Measurements from ENCODE around the gene KRTAP11-1.

The KRTAP11-1 gene, protein sequence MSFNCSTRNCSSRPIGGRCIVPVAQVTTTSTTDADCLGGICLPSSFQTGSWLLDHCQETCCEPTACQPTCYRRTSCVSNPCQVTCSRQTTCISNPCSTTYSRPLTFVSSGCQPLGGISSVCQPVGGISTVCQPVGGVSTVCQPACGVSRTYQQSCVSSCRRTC

DNA sequence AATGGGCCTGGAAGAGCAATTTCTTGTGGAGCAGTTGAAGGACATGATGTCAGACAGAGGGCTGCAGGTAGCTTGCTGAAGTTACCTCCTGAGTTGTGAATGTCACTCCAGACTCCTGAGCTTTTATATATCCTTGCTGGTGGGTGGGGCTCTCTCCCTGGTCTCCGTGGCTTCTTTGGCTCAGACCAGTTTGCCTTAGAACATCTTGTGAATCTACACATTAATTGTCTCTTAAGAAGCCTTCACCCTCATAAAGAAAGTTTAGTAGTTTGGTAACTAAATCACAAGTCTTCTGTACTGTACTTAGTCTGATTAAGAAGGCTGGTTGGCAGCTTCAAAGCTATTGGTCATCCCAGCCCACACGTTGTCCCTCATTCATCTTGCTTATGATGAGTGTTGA, at the start of gene KRTAP11-1:
TSS of gene KRTAP11-1 (minus strand) at position 101 of the 400 bp plus-strand sequence. CDS start at position 45, 56 bp downstream.
- no peak for DNase-seq (ENCODE audit: low read depth in 3 of 3)

DNA sequence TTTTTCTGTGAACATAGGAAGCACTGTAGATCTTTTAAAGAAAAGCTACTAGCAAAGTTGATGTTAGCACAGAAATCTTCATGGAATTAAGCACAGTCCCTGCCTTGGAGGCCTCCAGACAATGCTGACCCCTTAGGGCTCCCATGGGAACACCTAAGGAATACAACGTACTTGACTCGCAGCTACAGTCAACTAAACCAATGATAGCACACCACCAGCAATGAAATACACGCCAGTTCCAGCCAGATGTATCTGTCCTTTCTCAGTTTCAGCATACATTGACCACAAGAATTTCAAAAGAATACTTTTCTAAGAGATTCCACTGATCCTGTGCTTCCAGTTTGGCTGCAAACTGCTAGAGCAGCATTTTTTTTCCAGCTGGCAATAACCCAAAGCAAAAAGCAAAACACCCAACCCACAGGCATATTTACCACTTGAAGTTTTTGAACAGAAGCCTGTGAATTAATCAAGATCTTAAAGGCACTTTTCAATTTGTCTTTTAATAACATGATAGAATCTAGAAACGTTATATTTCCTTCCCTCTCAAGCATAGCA, 42.8 kb upstream of the KRTAP11-1 start:
- DNase-seq (ENCODE audit: low read depth in 3 of 3): no peak

DNA sequence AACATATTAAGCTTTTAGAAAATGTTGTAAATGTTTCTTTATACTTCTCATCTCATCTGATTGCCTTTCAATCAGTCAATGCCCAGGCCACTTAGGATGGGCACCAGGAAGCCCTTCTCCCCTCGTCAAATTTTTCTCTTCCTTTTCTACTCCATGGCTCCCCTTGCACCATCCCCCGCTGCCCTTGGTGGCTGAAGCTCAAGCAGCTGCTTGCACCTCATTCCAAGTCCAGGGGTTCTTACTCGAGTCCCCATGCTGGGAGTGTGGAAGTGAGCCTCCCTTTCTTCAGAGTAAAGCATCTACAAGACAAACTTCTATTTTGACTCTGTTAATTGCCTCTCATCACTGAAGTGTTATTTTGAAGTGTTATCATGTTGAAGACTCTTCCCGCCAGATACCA, 39.7 kb upstream of the KRTAP11-1 start:
- no peak for DNase-seq (ENCODE audit: low read depth in 3 of 3)

DNA sequence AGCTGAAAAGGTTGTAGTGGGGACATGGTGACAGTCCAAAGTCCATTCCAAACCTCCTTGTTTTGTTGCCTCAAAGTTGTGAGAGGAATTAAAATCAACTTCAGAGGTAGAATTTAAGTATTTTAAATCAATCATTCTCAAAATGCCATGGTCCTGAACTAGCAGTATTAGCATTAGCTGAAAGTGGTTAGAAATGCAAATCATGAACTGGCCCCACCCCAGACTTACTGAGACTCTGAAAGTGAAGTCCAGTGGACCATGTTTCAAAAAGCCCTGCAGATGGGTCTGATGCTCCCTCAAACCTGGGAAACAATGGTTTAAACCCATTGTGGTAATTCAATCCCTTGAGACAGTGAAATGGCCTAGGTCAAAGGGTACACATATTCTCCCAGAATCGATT, 36.2 kb upstream of the KRTAP11-1 start:
- no peak for DNase-seq (ENCODE audit: low read depth in 3 of 3)

DNA sequence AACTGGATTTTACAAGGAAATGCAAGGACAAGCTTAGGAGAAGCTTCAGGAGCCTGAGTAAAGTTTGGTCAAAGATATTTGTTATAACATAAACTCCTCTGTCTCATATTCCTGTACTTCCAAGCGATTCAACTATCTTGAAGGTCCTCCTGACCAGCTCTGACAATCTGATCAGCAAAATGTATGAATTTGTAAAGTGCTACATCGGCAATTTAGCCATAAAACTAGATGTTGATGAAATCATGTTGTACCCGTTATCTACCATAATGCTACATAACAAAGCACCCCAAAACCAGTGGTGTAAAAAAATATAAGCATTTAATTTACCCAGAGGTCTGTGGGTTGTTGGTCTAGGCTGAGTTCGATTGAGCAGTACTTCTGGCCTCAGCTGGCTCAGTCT, 19.5 kb upstream of the KRTAP11-1 start:
- DNase-seq (ENCODE audit: low read depth in 3 of 3): no peak

DNA sequence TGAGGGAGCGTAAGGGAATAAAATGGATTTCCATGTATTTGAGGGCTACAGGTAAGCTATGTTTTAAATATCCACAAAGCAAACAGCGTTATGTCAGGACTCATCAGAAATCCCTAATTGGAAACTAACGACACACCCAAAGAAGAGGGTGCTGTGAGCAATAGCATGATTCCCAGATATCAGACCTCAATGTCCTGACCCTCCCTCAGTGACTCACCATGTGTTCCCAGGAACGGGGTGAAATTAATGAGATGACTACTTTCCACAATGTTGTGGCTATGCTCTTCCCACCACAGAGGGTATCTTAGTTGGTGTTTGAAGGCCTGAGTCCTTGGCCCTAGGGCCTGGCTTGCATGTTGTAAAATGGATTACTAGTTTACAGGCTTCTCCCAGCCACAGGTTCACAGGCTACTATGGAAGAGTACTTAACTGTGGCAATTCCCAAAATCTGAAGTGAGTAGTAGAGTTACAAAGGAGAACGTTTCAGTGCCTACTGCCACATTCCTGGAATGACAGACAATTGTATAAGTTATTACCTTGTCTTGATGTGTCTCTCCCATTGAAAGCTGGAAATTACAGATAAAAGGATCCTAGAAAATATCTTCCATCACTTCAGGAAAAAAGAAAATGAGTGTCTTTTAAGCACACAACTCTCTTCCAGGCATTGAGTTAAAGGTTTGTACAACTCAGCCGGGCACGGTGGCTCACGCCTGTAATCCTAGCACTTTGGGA, 1.7 kb upstream of the KRTAP11-1 start:
- DNase-seq (ENCODE audit: low read depth in 3 of 3): no peak

DNA sequence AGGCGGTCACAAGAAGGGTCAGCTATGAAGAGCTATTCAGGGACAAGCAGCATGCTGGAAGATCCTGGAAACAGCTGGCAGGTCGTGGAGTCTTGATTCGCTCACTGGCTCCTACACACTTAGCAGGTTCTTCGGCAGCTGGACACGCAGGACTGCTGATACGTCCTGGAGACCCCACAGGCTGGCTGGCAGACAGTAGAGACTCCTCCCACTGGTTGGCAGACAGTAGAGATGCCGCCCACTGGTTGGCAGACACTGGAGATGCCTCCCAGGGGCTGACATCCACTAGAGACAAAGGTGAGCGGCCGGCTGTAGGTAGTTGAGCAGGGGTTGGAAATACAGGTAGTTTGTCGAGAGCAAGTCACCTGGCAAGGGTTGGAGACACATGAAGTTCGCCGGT, 466 bp downstream of the KRTAP11-1 start:
- DNase-seq (ENCODE audit: low read depth in 3 of 3): no peak

DNA sequence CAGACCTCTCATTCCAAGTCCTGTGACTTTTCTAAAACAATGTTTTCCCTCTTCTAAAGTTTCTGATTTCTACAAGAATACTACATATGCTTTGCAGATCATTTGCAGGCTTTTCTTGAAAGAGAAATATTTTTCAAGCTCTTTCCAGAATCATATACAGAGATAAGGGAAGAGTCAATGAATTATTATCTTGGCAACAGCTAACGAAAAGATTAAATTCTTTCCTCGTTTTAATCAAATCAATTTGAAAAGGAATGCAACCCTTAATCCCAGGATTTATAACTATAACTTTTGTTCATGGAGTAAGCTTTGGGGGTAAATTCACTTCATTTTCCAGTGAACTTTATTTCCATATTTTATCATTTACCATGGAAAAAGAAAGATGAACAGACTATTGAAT, 6.9 kb downstream of the KRTAP11-1 start:
- DNase-seq (ENCODE audit: low read depth in 3 of 3): no peak

DNA sequence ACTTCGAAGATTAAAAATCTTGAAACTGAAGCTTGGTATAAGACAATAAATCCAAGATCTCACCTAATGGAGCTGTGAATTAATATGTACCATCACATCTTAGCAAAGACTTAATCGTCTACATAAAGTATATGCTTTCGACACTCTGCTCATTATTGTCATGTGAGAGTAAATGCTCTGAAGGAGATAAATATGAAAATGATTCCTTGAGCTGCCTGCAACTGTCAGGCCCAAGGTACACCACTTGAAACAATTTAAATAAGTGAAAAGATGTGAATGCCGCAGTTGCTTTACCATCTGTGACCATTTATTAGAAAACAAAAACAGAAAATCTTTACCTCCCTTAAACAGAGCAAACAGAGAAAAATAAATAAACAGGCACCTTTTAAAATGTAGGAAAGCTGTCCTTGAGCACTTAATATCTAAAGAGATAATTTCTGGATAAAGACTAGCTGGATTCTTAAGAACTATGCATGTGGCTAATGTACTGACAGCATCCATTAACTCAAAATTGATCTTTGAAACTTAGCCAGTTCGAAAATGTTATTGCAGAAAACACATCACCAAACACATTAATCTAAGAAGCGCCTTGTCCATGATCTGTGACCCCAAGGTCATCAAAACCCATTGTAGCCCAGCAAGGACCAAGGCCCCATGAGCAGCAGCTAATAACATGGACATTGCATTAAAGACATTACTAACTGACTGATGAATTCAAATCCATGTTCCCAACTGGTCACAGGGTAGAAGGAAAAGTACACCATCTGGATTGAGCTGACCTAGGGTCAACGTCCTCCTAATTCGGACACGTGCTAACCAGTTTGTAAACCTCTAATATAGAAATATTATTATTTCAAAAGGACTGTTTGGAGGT, 33.5 kb downstream of the KRTAP11-1 start:
- DNase-seq (ENCODE audit: low read depth in 3 of 3): no peak

DNA sequence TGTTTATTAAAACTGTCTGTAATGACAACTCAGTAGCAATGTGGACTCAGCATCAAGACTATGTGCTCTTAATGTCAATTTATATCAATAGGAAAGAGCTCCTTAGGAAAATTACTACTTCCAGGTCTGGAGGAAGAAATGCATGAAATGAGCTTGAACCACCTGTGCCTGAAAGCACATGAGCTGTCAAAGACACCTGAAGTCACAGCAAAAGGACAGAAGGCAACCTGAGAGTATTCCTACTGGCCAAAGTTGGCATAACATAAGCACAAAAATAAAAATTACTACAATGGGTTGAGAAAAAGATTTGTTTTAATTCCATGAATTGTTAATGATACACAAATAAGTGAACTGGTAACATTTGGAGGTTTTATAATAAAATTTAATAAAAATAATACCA, 38.4 kb downstream of the KRTAP11-1 start:
- DNase-seq (ENCODE audit: low read depth in 3 of 3): no peak

DNA sequence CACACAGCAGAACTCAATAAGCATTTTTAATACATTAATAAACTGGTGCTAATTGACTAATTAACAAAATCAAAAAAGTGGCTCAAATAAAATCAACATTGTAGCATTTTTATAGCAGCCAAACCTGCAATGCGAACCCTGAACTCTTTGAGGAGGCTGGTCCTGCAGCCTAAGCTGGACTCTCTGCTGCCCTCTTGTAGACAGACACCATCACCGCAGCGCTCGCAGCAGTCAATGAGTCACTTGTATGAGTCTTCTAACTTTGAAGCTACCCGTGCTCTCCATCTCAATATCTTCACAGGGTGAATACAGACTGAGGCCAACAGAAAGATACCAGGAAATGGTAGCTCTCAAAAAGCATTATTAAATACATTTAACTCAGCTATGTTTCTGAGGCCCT, 42.1 kb downstream of the KRTAP11-1 start:
- peak in 2 of 3 donors; percentile 10 to 23 for DNase-seq (ENCODE audit: low read depth in 3 of 3)

DNA sequence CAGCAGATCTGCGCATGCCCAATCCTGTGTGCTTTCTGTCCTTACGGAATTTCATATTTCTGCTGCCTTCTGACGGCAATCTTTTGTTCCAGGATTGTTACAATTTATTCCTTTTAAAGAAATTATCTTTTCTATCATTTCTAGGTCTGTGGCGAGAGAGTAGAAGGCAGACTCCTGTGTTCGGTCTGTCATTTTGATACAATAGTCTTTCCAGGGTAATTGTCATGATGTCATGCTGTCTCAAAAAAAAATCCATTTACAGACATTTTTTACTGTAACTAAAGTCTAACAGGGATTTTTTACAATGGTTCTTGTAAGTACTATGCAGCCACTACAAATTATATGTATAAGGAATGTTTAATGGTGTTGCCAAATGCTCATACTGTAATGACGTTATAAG, 42.8 kb downstream of the KRTAP11-1 start:
- no peak for DNase-seq (ENCODE audit: low read depth in 3 of 3)

DNA sequence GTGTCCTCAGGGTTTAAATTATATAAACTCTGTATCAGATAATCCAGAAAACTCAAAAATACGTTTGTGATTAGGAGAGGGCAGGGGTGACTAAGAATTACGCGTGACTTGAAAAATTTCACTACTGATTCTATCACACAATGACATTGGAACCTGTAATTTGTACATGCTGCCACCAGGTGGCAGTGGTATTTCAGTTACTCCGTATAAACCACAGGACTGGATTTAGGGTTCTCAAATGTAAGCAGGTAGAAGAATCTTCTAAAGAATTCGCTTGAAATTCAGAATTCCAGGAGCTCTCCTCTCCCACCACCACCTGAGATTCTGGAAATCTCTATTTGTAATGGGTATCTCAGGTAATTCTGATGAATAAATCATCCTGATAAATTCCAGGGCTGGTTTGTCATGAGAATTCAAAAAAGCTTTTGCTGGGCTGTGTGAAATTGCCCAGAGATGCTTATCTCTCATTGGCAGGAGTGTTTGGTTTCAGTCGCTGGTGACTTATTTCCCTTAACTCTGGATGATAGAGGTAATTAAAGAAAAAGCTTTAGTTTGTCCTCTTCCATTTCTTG, 50.1 kb downstream of the KRTAP11-1 start:
- peak in 2 of 3 donors; percentile 3 to 17 for DNase-seq (ENCODE audit: low read depth in 3 of 3)
